Ascending aorta (tissue), 2 donors: ENCODE results near the gene RGS3. TPM values are rescaled to one million over a fixed set of nuclear protein-coding genes. Genes with fewer than 3 reads are reported as not detected.

ENCODE experiments used
- DNase-seq, 2 donors: peaks; one replicate each; pipeline ENCODE4 v3.0.0-alpha.2; 2019; ENCODE audit warnings: low spot score in 2 of 2
- H3K27ac ChIP-seq, 2 donors: fragments of 200-600 bp; sonication (generic); one replicate each; pipeline ENCODE4 v1.5.1; 2016 to 2017; ENCODE audit warnings: mild to moderate bottlenecking in 1 of 2
- H3K27me3 ChIP-seq: fragments of 200-600 bp; sonication (generic); one replicate; pipeline ENCODE4 v1.5.1; 2017
- H3K36me3 ChIP-seq, 2 donors: fragments of 200-600 bp; sonication (generic); one replicate each; pipeline ENCODE4 v1.5.1; 2016
- H3K4me1 ChIP-seq, 2 donors: fragments of 200-600 bp; sonication (generic); one replicate each; pipeline ENCODE4 v1.5.1; 2016 to 2017; ENCODE audit warnings: mild to moderate bottlenecking in 1 of 2
- H3K4me3 ChIP-seq, 2 donors: fragments of 200-600 bp; sonication (generic); one replicate each; pipeline ENCODE4 v1.5.1; 2016 to 2017; ENCODE audit warnings: mild to moderate bottlenecking in 1 of 2
- H3K9me3 ChIP-seq, 2 donors: fragments of 200-600 bp; sonication (generic); one replicate each; pipeline ENCODE4 v1.5.1; 2016
- CTCF ChIP-seq, 3 experiments: fragments of 200-600 bp in 2 of 3; fragments of 450-650 bp in 1 of 3; sonication (generic) in 2 of 3; IDR thresholded peaks; one replicate each; pipeline ENCODE4 v1.5.1; 2016 to 2019; ENCODE audit warnings: antibody characterized with exemption in 3 of 3, mild to moderate bottlenecking in 1 of 3, moderate library complexity in 1 of 3
- intact Hi-C: fragments of 100-400 bp; cut with DNase I; formaldehyde crosslinking; loops from one replicate; pipeline ENCODE4 v1.15.1; 2023
- total RNA-seq: library from RNA; depleted of rRNA; stranded (reverse); fragments of >200 nt; gene quantifications from one replicate; pipeline ENCODE4 v1.1.0, GENCODE V29; 2016

The RGS3 gene
- total RNA-seq, 1 donor from 2014 or later, result 125 TPM

GRCh38 chr9:113622600-113623400, 159.3 kb downstream of the RGS3 start:
- DNase-seq, result peak; percentile 69 to 90
- Histone ChIP-seq H3K9me3 (no peaks in the 10 kb centered on the region), H3K36me3 (no peaks in the 10 kb centered on the region), H3K27ac (peak overlapping the region; percentile 97 to 98), H3K4me1 (peaks cover 34 to 57% of the 10 kb centered on the region in 2 donors), H3K4me3 (no peak overlapping the region), H3K27me3 (no peaks in the 10 kb centered on the region)
- intact Hi-C loops, result loop anchor here (1.0 kb wide), 1 partner anchor 29 kb away; no protein-coding TSS in a partner anchor
- no peak for TF ChIP-seq CTCF (IDR thresholded peaks at IDR 0.05)

GRCh38 chr9:113623851-113624485, 160.4 kb downstream of the RGS3 start:
- no peaks in the 10 kb centered on the region for H3K9me3 ChIP-seq
- H3K27ac ChIP-seq, result peak overlapping the region; percentile 97 to 98
- no peak for TF ChIP-seq CTCF (IDR thresholded peaks at IDR 0.05)
- H3K36me3 ChIP-seq, result no peaks in the 10 kb centered on the region
- no peaks in the 10 kb centered on the region for H3K27me3 ChIP-seq
- intact Hi-C loops, result loop anchor here (1.0 to 2.0 kb wide), 2 partner anchors 31 kb away; no protein-coding TSS in a partner anchor
- DNase-seq, result peak in 1 of 2 donors; percentile 60
- H3K4me3 ChIP-seq, result no peak overlapping the region
- H3K4me1 ChIP-seq, result peaks cover 34 to 57% of the 10 kb centered on the region in 2 donors

- H3K36me3 ChIP-seq, result no peaks in the 10 kb centered on the region
- no peaks in the 10 kb centered on the region for H3K27me3 ChIP-seq
- TF ChIP-seq CTCF (IDR thresholded peaks at IDR 0.05), result no peak
- H3K4me3 ChIP-seq, result no peak overlapping the region
- DNase-seq, result peak; percentile 32 to 86
- H3K9me3 ChIP-seq, result no peaks in the 10 kb centered on the region
- peaks cover 32 to 50% of the 10 kb centered on the region in 2 donors for H3K4me1 ChIP-seq
- intact Hi-C loops, result loop anchor here (2.0 kb wide), 1 partner anchor 30 kb away; no protein-coding TSS in a partner anchor
- H3K27ac ChIP-seq, result peak overlapping the region; percentile 50 to 74
Measured at GRCh38 chr9:113624721-113625120, 161.2 kb downstream of the RGS3 start.

- DNase-seq, result peak in 1 of 2 donors; percentile 62
Measured at GRCh38 chr9:113625486-113625885, 162.0 kb downstream of the RGS3 start.

More at GRCh38 chr9:113625486-113625885, 162.0 kb downstream of the RGS3 start:
- H3K27ac ChIP-seq, result peak overlapping the region; percentile 50 to 74
- H3K27me3 ChIP-seq, result no peaks in the 10 kb centered on the region
- H3K36me3 ChIP-seq, result no peaks in the 10 kb centered on the region
- H3K4me3 ChIP-seq, result no peak overlapping the region
- H3K4me1 ChIP-seq, result peaks cover 26 to 44% of the 10 kb centered on the region in 2 donors
- intact Hi-C loops, result loop anchor here (2.0 kb wide), 1 partner anchor 29 kb away; no protein-coding TSS in a partner anchor
- no peak for TF ChIP-seq CTCF (IDR thresholded peaks at IDR 0.05)
- H3K9me3 ChIP-seq, result no peaks in the 10 kb centered on the region
